Measurements from ENCODE around the gene CDK6. TPM values are rescaled to one million over a fixed set of nuclear protein-coding genes. Genes with fewer than 3 reads are reported as not detected.

CDK6 gene
- total and polyA plus RNA-seq, 9 of the 15 experiments (the other 6 are each of a cell fraction or from before 2014, with no cell fraction given), result 7.6 to 109 (median 44.4) TPM

GRCh38 chr7:92665926-92666325 lies 170.4 kb downstream of the CDK6 start (continued):
- no peak for TF ChIP-seq RREB1 (CRISPR knock-in tag; IDR thresholded peaks at IDR 0.05)
- TF ChIP-seq POLR2A (conservative IDR thresholded peaks at IDR 0.05), result no peak
- TF ChIP-seq ARID2 (IDR thresholded peaks at IDR 0.05), result no peak
- no peak for TF ChIP-seq TEAD4 (IDR thresholded peaks at IDR 0.05; ENCODE audit: low read length)
- no peak for TF ChIP-seq TEAD4 (CRISPR knock-in tag; IDR thresholded peaks at IDR 0.05; ENCODE audit: borderline replicate concordance)
- no peak for TF ChIP-seq ZNF449 (CRISPR knock-in tag; IDR thresholded peaks at IDR 0.05)
- no peak for TF ChIP-seq ZNF444 (CRISPR knock-in tag; IDR thresholded peaks at IDR 0.05)
- TF ChIP-seq HOXB6 (CRISPR knock-in tag; IDR thresholded peaks at IDR 0.05; ENCODE audit: borderline replicate concordance), result no peak
- TF ChIP-seq RBM39 (optimal IDR thresholded peaks at IDR 0.05; ENCODE audit: low read depth, low read length), result no peak
- TF ChIP-seq ZMIZ1 (IDR thresholded peaks at IDR 0.05; ENCODE audit: low read depth in 2 of 2, low read length in 2 of 2), result no peak

All from K562 (cell line).